ENCODE data around the gene TYW5.

Gene TYW5

GRCh38 chr2:199955007-199955338 lies 318 bp downstream of the TYW5 start:
- DNase-seq (ENCODE audit: insufficient read length, low spot score) = no peak
- peak; percentile 33 for FAIRE-seq
- TF ChIP-seq POLR2AphosphoS5 (IDR thresholded peaks at IDR 0.05; ENCODE audit: low read depth, low read length) (no peak), POU2F2 (IDR thresholded peaks at IDR 0.05; ENCODE audit: low read depth, low read length) (no peak)

DNA sequence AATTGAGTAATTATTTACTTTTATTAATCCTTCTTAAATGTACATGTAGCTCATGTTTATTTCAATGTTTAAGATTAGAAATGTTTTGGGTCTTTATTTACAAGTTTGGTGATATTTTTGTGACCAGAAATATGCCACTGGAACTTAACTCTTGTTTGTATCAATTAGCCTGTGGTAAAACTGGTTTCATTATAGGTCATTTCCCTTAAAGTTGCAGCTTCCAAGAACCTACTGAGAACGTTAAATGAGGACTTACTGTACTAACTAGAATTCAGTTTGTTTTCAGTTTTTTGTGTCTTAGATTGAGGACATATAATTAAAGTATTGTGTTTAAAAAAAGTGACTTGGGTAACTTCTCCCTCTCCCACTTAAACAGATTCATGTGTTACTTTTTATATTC lies 4.3 kb downstream of the TYW5 start:
- FAIRE-seq (peak; percentile 62), DNase-seq (ENCODE audit: insufficient read length, low spot score) (no peak)
- TF ChIP-seq POLR2A (IDR thresholded peaks at IDR 0.05; ENCODE audit: low read depth, low read length) (no peak), POU2F2 (IDR thresholded peaks at IDR 0.05; ENCODE audit: low read depth, low read length) (no peak), PAX5 (IDR thresholded peaks at IDR 0.05; ENCODE audit: insufficient read depth, low read length, severe bottlenecking) (no peak), TAF1 (IDR thresholded peaks at IDR 0.05; ENCODE audit: low read depth, low read length) (no peak), SPI1 (IDR thresholded peaks at IDR 0.05; ENCODE audit: low read depth, low read length) (no peak), POLR2AphosphoS5 (IDR thresholded peaks at IDR 0.05; ENCODE audit: low read depth, low read length) (no peak)

DNA sequence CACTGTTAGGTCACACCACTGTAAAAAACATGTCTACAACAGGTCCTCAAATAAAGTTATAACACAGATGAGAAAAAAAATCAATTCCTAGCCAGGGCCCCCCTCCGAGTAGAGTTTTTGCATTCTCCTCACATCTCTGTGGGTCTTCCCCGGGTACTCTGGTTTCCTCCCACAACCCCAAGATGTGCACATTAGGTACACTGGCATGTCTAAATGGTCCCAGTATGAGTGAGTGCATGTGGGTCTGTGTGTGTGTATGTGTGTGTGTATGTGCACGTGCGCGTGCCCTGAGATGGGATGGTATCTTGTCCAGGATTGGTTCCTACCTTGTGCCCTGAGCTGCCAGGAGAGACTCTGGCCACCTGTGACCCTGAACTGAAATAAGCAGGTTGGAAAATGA lies 4.9 kb downstream of the TYW5 start:
- no peak for FAIRE-seq

GRCh38 chr2:199946836-199947235 lies 8.5 kb downstream of the TYW5 start:
- DNase-seq (ENCODE audit: insufficient read length, low spot score) (no peak), FAIRE-seq (no peak)

More for the DNA sequence above, 4.9 kb downstream of the TYW5 start:
- TF ChIP-seq POLR2AphosphoS5 (IDR thresholded peaks at IDR 0.05; ENCODE audit: low read depth, low read length) = no peak
- no peak for TF ChIP-seq TAF1 (IDR thresholded peaks at IDR 0.05; ENCODE audit: low read depth, low read length)
- TF ChIP-seq POU2F2 (IDR thresholded peaks at IDR 0.05; ENCODE audit: low read depth, low read length) = no peak
- no peak for TF ChIP-seq POLR2A (IDR thresholded peaks at IDR 0.05; ENCODE audit: low read depth, low read length)
- no peak for TF ChIP-seq PAX5 (IDR thresholded peaks at IDR 0.05; ENCODE audit: insufficient read depth, low read length, severe bottlenecking)
- TF ChIP-seq SPI1 (IDR thresholded peaks at IDR 0.05; ENCODE audit: low read depth, low read length) = no peak
- DNase-seq (ENCODE audit: insufficient read length, low spot score) = no peak

GRCh38 chr2:199946196-199946595 lies 9.1 kb downstream of the TYW5 start:
- peak; percentile 23 for FAIRE-seq
- no peak for DNase-seq (ENCODE audit: insufficient read length, low spot score)
- TF ChIP-seq PAX5 (IDR thresholded peaks at IDR 0.05; ENCODE audit: insufficient read depth, low read length, severe bottlenecking) = no peak
- TF ChIP-seq SPI1 (IDR thresholded peaks at IDR 0.05; ENCODE audit: low read depth, low read length) = no peak
- no peak for TF ChIP-seq TAF1 (IDR thresholded peaks at IDR 0.05; ENCODE audit: low read depth, low read length)
- no peak for TF ChIP-seq POLR2A (IDR thresholded peaks at IDR 0.05; ENCODE audit: low read depth, low read length)
- no peak for TF ChIP-seq POU2F2 (IDR thresholded peaks at IDR 0.05; ENCODE audit: low read depth, low read length)

More at GRCh38 chr2:199946836-199947235, 8.5 kb downstream of the TYW5 start:
- TF ChIP-seq SPI1 (IDR thresholded peaks at IDR 0.05; ENCODE audit: low read depth, low read length) (no peak), PAX5 (IDR thresholded peaks at IDR 0.05; ENCODE audit: insufficient read depth, low read length, severe bottlenecking) (no peak), POLR2AphosphoS5 (IDR thresholded peaks at IDR 0.05; ENCODE audit: low read depth, low read length) (no peak), POU2F2 (IDR thresholded peaks at IDR 0.05; ENCODE audit: low read depth, low read length) (no peak), POLR2A (IDR thresholded peaks at IDR 0.05; ENCODE audit: low read depth, low read length) (no peak), TAF1 (IDR thresholded peaks at IDR 0.05; ENCODE audit: low read depth, low read length) (no peak)

GRCh38 chr2:199943373-199943772 lies 11.9 kb downstream of the TYW5 start:
- DNase-seq (ENCODE audit: insufficient read length, low spot score) (no peak), FAIRE-seq (no peak)
- TF ChIP-seq TAF1 (IDR thresholded peaks at IDR 0.05; ENCODE audit: low read depth, low read length) = no peak
- no peak for TF ChIP-seq PAX5 (IDR thresholded peaks at IDR 0.05; ENCODE audit: insufficient read depth, low read length, severe bottlenecking)
- TF ChIP-seq POLR2A (IDR thresholded peaks at IDR 0.05; ENCODE audit: low read depth, low read length) = no peak
- no peak for TF ChIP-seq POLR2AphosphoS5 (IDR thresholded peaks at IDR 0.05; ENCODE audit: low read depth, low read length)
- TF ChIP-seq SPI1 (IDR thresholded peaks at IDR 0.05; ENCODE audit: low read depth, low read length) = no peak
- TF ChIP-seq POU2F2 (IDR thresholded peaks at IDR 0.05; ENCODE audit: low read depth, low read length) = no peak

GRCh38 chr2:199940373-199940772 lies 14.9 kb downstream of the TYW5 start:
- FAIRE-seq (no peak), DNase-seq (ENCODE audit: insufficient read length, low spot score) (no peak)
- no peak for TF ChIP-seq POLR2A (IDR thresholded peaks at IDR 0.05; ENCODE audit: low read depth, low read length)
- no peak for TF ChIP-seq SPI1 (IDR thresholded peaks at IDR 0.05; ENCODE audit: low read depth, low read length)
- TF ChIP-seq PAX5 (IDR thresholded peaks at IDR 0.05; ENCODE audit: insufficient read depth, low read length, severe bottlenecking) = no peak
- TF ChIP-seq TAF1 (IDR thresholded peaks at IDR 0.05; ENCODE audit: low read depth, low read length) = no peak
- no peak for TF ChIP-seq POU2F2 (IDR thresholded peaks at IDR 0.05; ENCODE audit: low read depth, low read length)
- TF ChIP-seq POLR2AphosphoS5 (IDR thresholded peaks at IDR 0.05; ENCODE audit: low read depth, low read length) = no peak

DNA sequence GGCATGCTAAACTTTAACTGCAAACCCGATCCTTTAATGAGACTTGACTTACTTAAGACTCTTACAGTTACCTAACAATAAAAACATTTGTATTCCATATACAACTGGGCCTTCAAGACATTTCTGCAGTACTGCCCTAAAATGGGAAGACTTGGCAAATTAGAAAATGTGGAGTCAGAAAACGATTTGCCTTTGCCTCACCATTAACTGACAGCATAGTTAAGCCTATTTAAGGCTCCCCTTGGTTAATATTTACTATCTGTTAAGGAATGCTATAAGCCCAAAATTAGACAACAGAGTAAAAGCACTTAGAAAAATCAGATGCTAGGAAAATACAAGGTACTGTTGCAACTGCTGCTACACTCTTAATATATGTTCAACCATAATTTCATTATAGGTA lies 18.7 kb downstream of the TYW5 start:
- DNase-seq (ENCODE audit: insufficient read length, low spot score) (no peak), FAIRE-seq (no peak)
- TF ChIP-seq POLR2A (IDR thresholded peaks at IDR 0.05; ENCODE audit: low read depth, low read length) (no peak), SPI1 (IDR thresholded peaks at IDR 0.05; ENCODE audit: low read depth, low read length) (no peak), POU2F2 (IDR thresholded peaks at IDR 0.05; ENCODE audit: low read depth, low read length) (no peak), POLR2AphosphoS5 (IDR thresholded peaks at IDR 0.05; ENCODE audit: low read depth, low read length) (no peak), TAF1 (IDR thresholded peaks at IDR 0.05; ENCODE audit: low read depth, low read length) (no peak), PAX5 (IDR thresholded peaks at IDR 0.05; ENCODE audit: insufficient read depth, low read length, severe bottlenecking) (no peak)

GRCh38 chr2:199933466-199933865 lies 21.8 kb downstream of the TYW5 start:
- no peak for FAIRE-seq
- DNase-seq (ENCODE audit: insufficient read length, low spot score) = no peak
- TF ChIP-seq POLR2AphosphoS5 (IDR thresholded peaks at IDR 0.05; ENCODE audit: low read depth, low read length) = no peak
- TF ChIP-seq POLR2A (IDR thresholded peaks at IDR 0.05; ENCODE audit: low read depth, low read length) = no peak
- no peak for TF ChIP-seq PAX5 (IDR thresholded peaks at IDR 0.05; ENCODE audit: insufficient read depth, low read length, severe bottlenecking)
- TF ChIP-seq POU2F2 (IDR thresholded peaks at IDR 0.05; ENCODE audit: low read depth, low read length) = no peak
- no peak for TF ChIP-seq TAF1 (IDR thresholded peaks at IDR 0.05; ENCODE audit: low read depth, low read length)
- TF ChIP-seq SPI1 (IDR thresholded peaks at IDR 0.05; ENCODE audit: low read depth, low read length) = no peak

GRCh38 chr2:199932312-199932855 lies 22.9 kb downstream of the TYW5 start:
- DNase-seq (ENCODE audit: insufficient read length, low spot score) = no peak
- no peak for TF ChIP-seq POLR2AphosphoS5 (IDR thresholded peaks at IDR 0.05; ENCODE audit: low read depth, low read length)
- TF ChIP-seq TAF1 (IDR thresholded peaks at IDR 0.05; ENCODE audit: low read depth, low read length) = no peak
- no peak for TF ChIP-seq PAX5 (IDR thresholded peaks at IDR 0.05; ENCODE audit: insufficient read depth, low read length, severe bottlenecking)
- TF ChIP-seq POLR2A (IDR thresholded peaks at IDR 0.05; ENCODE audit: low read depth, low read length) = no peak
- no peak for TF ChIP-seq SPI1 (IDR thresholded peaks at IDR 0.05; ENCODE audit: low read depth, low read length)
- no peak for TF ChIP-seq POU2F2 (IDR thresholded peaks at IDR 0.05; ENCODE audit: low read depth, low read length)
- FAIRE-seq = no peak
